Thoracic aorta (tissue), 2 donors: ENCODE results near the gene RPL15. TPM values are rescaled to one million over a fixed set of nuclear protein-coding genes. Genes with fewer than 3 reads are reported as not detected.

Source experiments
- ATAC-seq: fragments of 150-250 bp; one replicate; pipeline ENCODE4 v1.8.0; 2017; ENCODE audit warnings: low read depth; ENCODE audit not compliant: insufficient number of reproducible peaks, low FRiP score
- DNase-seq: peaks from one replicate; pipeline ENCODE4 v3.0.0-alpha.2; 2020; ENCODE audit warnings: low spot score
- H3K27ac ChIP-seq, 2 donors: fragments of 200-600 bp; sonication (generic); 1 replicate in 1 of 2; 2 replicates in 1 of 2; pipeline ENCODE4 v1.5.1; 2016; ENCODE audit warnings: mild to moderate bottlenecking in 2 of 2, moderate library complexity in 2 of 2
- H3K27me3 ChIP-seq: fragments of 200-600 bp; sonication (generic); replicated peaks from 2 replicates; pipeline ENCODE4 v1.6.0; 2016; ENCODE audit warnings: mild to moderate bottlenecking; ENCODE audit not compliant: insufficient read depth
- H3K36me3 ChIP-seq: fragments of 200-600 bp; sonication (generic); one replicate; pipeline ENCODE4 v1.5.1; 2016
- H3K4me1 ChIP-seq, 2 donors: fragments of 200-600 bp; sonication (generic); 1 replicate in 1 of 2; 2 replicates in 1 of 2; pipeline versions ENCODE4 v1.5.1 to v1.6.0; 2016; ENCODE audit warnings: low read depth in 2 of 2, mild to moderate bottlenecking in 1 of 2; ENCODE audit not compliant: control insufficient read depth in 1 of 2
- H3K4me3 ChIP-seq: fragments of 200-600 bp; sonication (generic); 2 replicates; pipeline ENCODE4 v1.5.1; 2016; ENCODE audit warnings: mild to moderate bottlenecking
- H3K9me3 ChIP-seq: fragments of 200-600 bp; sonication (generic); 2 replicates; pipeline ENCODE4 v1.5.1; 2016
- total RNA-seq, 2 donors: library from RNA; depleted of rRNA; stranded (reverse); fragments of >200 nt; gene quantifications; one replicate each; pipeline versions ENCODE4 v1.1.0 to v1.2.3, GENCODE V29; 2016
- TF ChIP-seq, protein P1 (sequence below): fragments of 200-600 bp; sonication (generic); IDR thresholded peaks from one replicate; pipeline ENCODE4 v1.5.1; 2019; ENCODE audit warnings: antibody characterized with exemption

RPL15 gene
- total RNA-seq, 2 donors from 2014 or later, result 1,178 to 1,268 TPM

DNA sequence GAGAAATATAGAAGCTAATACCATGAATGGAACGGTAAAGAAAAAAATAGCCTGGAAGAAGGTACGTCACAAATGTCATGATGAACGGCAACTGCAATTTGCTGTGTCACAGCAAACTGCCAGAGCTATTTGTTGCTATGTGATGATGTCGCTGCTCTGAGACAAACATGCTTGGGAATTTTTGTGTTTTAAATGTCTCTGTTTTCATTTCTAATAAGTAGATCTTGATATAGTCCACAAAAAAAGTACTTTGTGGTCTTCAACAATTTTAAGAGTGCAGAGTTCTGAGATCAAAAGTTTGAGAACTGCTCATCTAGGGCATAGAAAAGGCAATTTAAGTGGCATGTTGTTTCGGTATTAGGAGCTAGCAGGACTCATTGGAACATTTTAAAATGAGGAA is 23.8 kb downstream of the RPL15 start:
- TF ChIP-seq, protein P1, sequence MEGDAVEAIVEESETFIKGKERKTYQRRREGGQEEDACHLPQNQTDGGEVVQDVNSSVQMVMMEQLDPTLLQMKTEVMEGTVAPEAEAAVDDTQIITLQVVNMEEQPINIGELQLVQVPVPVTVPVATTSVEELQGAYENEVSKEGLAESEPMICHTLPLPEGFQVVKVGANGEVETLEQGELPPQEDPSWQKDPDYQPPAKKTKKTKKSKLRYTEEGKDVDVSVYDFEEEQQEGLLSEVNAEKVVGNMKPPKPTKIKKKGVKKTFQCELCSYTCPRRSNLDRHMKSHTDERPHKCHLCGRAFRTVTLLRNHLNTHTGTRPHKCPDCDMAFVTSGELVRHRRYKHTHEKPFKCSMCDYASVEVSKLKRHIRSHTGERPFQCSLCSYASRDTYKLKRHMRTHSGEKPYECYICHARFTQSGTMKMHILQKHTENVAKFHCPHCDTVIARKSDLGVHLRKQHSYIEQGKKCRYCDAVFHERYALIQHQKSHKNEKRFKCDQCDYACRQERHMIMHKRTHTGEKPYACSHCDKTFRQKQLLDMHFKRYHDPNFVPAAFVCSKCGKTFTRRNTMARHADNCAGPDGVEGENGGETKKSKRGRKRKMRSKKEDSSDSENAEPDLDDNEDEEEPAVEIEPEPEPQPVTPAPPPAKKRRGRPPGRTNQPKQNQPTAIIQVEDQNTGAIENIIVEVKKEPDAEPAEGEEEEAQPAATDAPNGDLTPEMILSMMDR, result no peak
- peaks cover 0 to 6% of the 10 kb centered on the region in 2 donors for H3K4me1 ChIP-seq

DNA sequence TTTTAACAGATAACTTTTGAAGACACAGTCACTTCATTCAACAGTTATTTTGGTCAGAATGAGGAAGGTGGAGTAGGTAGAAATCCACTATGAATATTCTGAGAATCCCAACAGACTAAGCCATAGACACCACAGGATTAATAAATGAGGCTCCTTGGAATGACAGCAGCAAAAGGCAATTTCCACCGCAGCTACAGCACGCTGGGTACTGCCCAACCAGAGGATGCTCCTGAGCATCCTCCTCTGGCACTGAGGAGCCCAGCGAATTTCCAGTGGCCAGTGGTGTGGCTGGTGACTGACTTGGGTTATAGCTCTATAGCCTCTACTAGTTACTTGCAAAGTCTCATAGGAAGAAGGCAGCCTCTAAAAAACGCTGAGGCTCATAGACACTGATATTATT is 24.5 kb downstream of the RPL15 start:
- Histone ChIP-seq H3K27me3 (no peaks in the 10 kb centered on the region), H3K36me3 (no peaks in the 10 kb centered on the region), H3K4me1 (peaks cover 0 to 7% of the 10 kb centered on the region in 2 donors), H3K27ac (no peak overlapping the region), H3K9me3 (no peaks in the 10 kb centered on the region), H3K4me3 (no peak overlapping the region)
- TF ChIP-seq, protein P1, result no peak
- DNase-seq (no peak), ATAC-seq (no peak)

More for the DNA sequence above, 23.8 kb downstream of the RPL15 start:
- H3K27ac ChIP-seq, result no peak overlapping the region
- H3K4me3 ChIP-seq, result no peak overlapping the region
- no peak for ATAC-seq
- no peaks in the 10 kb centered on the region for H3K27me3 ChIP-seq
- H3K9me3 ChIP-seq, result no peaks in the 10 kb centered on the region
- DNase-seq, result no peak
- no peaks in the 10 kb centered on the region for H3K36me3 ChIP-seq

DNA sequence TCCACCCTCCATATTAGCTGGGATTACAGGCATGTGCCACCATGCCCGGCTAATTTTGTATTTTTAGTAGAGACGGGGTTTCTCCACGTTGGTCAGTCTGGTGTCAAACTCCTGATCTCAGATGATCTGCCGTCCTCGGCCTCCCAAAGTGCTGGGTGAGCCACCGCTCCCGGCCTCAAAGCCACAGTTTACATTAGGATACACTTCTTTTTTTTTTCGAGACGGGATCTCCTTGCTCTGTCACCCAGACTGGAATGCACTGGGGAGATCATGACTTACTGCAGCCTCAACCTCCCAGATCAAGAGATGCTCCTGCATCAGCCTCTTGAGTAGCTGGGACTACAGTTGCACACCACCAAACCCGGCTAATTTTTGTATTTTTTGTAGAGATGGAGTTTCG is 25.6 kb downstream of the RPL15 start:
- no peak for ATAC-seq
- no peak overlapping the region for H3K27ac ChIP-seq
- H3K27me3 ChIP-seq, result no peaks in the 10 kb centered on the region
- peaks cover 7 to 17% of the 10 kb centered on the region in 2 donors for H3K4me1 ChIP-seq
- no peak for DNase-seq
- no peaks in the 10 kb centered on the region for H3K9me3 ChIP-seq
- no peak overlapping the region for H3K4me3 ChIP-seq
- TF ChIP-seq, protein P1, result no peak
- no peaks in the 10 kb centered on the region for H3K36me3 ChIP-seq

DNA sequence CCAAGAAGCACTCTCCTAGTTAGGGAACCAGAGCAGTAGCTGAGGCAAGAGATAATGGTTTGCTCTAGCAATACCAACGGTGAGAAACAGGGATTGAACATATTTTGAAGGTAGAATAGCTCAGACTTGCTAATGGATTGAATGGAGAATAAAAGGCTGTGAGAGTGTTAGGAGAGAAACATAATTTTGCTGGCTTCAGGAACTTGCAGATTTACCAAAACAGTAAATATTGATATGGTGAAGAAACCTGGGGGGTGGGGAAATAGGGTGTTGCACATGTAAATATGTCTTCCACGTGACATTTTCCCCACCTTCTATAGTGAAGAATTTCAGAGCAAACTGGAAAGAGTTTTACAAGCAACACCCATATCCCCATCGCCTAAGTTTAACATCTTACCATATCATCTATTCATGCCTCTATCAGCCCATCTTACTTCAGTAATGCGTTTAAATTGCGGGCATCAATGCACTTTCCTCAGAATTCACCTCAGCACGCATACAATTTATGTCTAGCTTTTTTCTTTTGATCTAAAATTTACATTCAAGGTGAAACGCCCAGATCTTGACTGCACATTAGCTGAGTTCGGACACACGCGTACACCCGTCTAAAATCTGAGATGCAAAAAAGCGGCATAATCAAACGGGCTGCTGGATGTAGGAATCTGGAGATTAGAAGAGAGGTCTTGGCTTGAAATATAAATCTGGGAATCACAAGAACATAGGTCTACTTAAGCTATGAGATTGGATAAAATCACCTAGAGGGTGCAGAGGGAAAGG is 27.3 kb downstream of the RPL15 start:
- ATAC-seq, result no peak
- no peaks in the 10 kb centered on the region for H3K27me3 ChIP-seq
- DNase-seq, result no peak
- TF ChIP-seq, protein P1, result no peak
- no peaks in the 10 kb centered on the region for H3K36me3 ChIP-seq
- peaks cover 16 to 34% of the 10 kb centered on the region in 2 donors for H3K4me1 ChIP-seq
- H3K9me3 ChIP-seq, result no peaks in the 10 kb centered on the region
- H3K27ac ChIP-seq, result no peak overlapping the region
- peak overlapping the region; percentile 94 for H3K4me3 ChIP-seq

DNA sequence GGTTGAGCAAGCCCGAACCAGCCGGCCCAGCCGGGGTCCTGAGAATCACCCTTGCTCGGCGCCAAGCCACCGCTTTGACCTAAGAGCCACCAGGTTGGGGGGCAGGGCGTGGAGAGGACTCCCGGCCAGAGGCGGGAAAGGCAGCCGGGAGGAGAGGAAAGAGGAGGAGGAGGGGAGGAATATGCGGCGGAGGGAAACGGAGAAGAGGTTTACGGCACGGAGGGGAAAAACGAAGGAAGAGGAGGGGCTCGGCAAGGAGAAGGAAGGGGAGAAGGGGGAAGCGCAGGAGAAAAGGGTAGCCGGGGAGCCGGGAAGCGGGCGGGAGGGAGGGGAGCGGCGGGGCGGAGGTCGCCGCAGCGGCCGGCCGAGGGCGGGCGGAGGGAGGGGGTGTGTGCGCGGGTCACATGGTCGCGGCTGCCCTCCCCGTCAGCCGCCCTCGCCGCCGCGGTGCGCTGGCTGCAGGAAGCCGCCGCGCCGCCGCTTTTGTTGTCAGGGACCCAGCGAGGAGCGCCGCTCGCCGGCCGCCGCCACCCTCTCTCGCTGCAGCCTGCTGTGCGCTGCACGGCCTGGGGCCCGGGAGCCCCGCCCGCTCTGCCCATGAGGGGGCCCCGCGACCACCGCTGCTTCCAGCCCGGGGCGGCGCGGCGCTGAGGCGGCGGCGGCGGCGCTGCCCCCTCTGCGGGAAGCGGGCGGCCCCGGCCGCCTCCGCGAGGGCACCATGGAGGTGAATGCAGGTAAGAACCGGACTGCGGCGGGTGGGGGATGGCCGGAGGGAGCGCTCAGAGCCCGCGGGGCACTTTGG is 28.1 kb downstream of the RPL15 start, which contains the start of gene NR1D2:
TSS of gene NR1D2 (plus strand) at position 426 of the 802 bp plus-strand sequence. CDS start at position 719, 293 bp downstream.
- Histone ChIP-seq H3K9me3 (no peaks in the 10 kb centered on the region), H3K36me3 (no peaks in the 10 kb centered on the region), H3K4me1 (peaks cover 25 to 42% of the 10 kb centered on the region in 2 donors), H3K27ac (peak within 1 kb of the TSS; percentile 88 to 96), H3K27me3 (no peaks in the 10 kb centered on the region), H3K4me3 (peak within 1 kb of the TSS; percentile 94)
- DNase-seq, result peak; percentile 32
- ATAC-seq, result peak; percentile 71
- TF ChIP-seq, protein P1, result no peak
